Right ventricle myocardium superior (tissue), 1 donor: ENCODE data around the gene IQSEC3. TPM values are rescaled to one million over a fixed set of nuclear protein-coding genes. Genes with fewer than 3 reads are reported as not detected.
"Not testable (repeated sequence)": the region's sequence is repeated elsewhere in the genome, so short reads cannot be mapped to it uniquely, and the experiment has no call there.

Experiments
- ATAC-seq: fragments of 200-7000 bp; cut with Tn5 transposase; one replicate; pipeline ENCODE4 v1.9.1; 2020; ENCODE audit warnings: mild to moderate bottlenecking; ENCODE audit not compliant: poor library complexity
- DNase-seq: peaks from one replicate; pipeline ENCODE4 v3.0.0-alpha.2; 2020
- intact Hi-C: fragments of 100-400 bp; cut with DNase I; formaldehyde crosslinking; loops from one replicate; pipeline ENCODE4 v1.11.2; 2022
- total RNA-seq: library from RNA; stranded (reverse); fragmentation: NEBNext Ultra II Directional; extraction: Animal tissue kit (Norgen Biotek cat#: 25700); gene quantifications from one replicate; pipeline ENCODE4 v1.2.1, GENCODE V29; 2021
- donor health status: DM: no; HTN: yes; CAD: no; lungs with severe emphysema.

The IQSEC3 gene
- total RNA-seq, 1 donor from 2014 or later = 1.5 TPM

- intact Hi-C loops = no loop called here
- no peak for DNase-seq
- no peak for ATAC-seq
These were observed 113.3 kb downstream of the IQSEC3 start for GRCh38 chr12:179885-180284.

- intact Hi-C loops = no loop called here
- ATAC-seq (peak; percentile 43), DNase-seq (no peak)
These were observed 113.9 kb downstream of the IQSEC3 start for GRCh38 chr12:180445-180844.

GRCh38 chr12:181921-182320, 115.4 kb downstream of the IQSEC3 start:
- intact Hi-C loops = no loop called here
- ATAC-seq (peak; percentile 8), DNase-seq (no peak)

- intact Hi-C loops = no loop called here
- DNase-seq (no peak), ATAC-seq (peak; percentile 14)
These were observed 115.9 kb downstream of the IQSEC3 start for GRCh38 chr12:182381-182892.

- intact Hi-C loops = no loop called here
- ATAC-seq (no peak), DNase-seq (no peak)
These were observed 118.4 kb downstream of the IQSEC3 start for GRCh38 chr12:184811-185575.

GRCh38 chr12:185576-185955, 119.0 kb downstream of the IQSEC3 start:
- intact Hi-C loops = no loop called here
- DNase-seq (no peak), ATAC-seq (no peak)

DNA sequence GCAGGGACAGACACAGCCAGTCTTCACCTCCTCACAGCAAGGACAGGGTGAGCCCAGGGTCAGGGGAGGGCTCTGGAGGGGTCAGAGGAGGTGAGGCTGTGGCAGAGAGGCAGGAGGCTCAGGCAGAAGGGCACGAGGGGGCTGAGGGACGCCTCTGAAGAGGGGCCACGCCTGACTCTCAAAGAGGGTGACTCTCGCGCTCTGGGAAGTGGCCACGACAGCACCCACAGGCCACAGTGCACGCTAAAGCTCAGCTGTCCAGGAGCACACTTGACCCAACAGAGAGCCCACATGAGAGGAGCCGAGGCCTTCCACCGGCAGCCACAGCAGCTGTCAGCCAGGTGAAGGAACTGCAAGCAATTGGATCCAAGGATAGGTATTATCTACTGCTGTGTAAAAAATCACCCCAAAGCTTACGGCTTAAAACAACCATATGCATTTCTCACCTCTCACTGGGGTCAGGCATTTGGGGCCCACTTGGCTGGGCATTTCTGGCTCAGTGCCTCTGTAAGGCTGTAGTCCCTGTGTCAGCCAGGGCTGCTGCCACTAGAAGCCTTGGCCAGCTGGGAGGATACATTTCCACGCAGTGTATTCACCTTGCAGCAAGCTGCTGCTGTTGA, 119.5 kb downstream of the IQSEC3 start:
- DNase-seq = no peak
- intact Hi-C loops = no loop called here
- no peak for ATAC-seq

DNA sequence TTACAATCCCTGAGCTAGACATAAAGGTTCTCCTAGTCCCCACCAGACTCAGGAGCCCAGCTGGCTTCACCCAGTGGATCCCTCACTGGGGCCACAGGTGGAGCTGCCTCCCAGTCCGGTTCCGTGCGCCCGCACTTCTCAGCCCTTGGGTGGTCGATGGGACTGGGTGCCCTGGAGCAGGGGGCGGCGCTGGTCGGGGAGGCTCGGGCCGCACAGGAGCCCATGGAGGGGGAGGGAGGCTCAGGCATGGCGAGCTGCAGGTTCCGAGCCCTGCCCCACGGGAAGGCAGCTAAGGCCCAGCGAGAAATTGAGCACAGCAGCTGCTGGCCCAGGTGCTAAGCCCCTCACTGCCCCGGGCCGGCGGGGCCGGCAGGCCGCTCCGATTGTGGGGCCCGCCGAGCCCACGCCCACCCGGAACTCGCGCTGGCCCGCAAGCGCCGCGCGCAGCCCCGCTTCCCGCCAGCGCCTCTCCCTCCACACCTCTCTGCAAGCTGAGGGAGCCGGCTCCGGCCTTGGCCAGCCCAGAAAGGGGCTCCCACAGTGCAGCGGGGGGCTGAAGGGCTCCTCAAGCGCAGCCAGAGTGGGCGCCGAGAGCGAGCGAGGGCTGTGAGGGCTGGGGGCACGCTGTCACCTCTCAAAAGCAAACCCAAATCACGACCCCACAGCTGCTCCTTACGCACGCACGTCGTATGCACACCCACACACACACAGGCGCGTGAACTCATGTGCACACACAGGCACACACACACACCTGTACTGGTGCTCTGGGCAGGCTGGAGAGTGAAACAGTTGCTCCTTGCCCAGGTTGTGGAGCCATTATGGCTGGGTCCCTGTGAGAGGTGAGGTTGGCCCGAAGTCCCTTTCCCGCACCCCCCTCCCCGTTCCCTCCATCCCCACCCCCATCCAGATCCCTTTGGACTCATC, 121.7 kb downstream of the IQSEC3 start:
- peak; percentile 5 for ATAC-seq
- intact Hi-C loops, DNase-seq: not testable (repeated sequence)

DNA sequence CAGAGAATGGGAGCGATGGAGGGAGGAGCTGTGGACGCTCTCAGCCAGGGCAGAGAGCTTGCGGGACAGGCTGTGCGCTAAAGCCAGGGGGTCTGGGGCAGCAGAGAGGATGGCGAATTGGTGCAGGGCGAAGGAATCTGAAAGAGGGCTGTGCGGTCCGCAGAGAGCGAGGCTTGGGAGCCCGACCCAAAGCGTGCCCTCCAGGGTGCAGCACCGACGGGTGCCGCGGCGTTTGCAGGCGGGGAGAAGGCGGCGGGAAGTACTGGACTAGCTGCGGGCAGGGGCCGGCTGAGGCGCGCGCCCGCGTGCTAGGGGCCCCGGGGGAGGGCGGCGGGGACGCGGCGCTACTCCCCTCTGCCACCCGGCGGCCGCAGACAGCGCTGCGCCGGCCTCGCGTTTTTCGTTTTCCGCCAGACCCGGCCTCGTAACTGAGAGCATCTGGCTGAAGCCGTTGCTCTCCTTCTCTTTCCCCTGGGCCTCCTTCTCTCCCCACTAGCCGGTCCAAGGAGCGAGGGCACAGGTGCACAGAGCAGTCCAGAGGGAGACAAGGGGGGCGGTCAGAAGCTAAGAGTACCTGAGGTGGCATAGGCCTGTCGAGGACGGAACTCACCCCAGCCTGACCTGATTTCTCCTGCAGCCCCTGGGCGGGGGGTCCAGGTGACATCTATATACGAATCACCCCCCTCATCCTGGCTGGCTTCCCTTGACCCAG, 122.5 kb downstream of the IQSEC3 start:
- peak; percentile 94 for ATAC-seq
- DNase-seq = peak; percentile 69
- intact Hi-C loops = no loop called here

- DNase-seq (no peak), ATAC-seq (no peak)
These were observed 123.0 kb downstream of the IQSEC3 start for GRCh38 chr12:189622-189962.

DNA sequence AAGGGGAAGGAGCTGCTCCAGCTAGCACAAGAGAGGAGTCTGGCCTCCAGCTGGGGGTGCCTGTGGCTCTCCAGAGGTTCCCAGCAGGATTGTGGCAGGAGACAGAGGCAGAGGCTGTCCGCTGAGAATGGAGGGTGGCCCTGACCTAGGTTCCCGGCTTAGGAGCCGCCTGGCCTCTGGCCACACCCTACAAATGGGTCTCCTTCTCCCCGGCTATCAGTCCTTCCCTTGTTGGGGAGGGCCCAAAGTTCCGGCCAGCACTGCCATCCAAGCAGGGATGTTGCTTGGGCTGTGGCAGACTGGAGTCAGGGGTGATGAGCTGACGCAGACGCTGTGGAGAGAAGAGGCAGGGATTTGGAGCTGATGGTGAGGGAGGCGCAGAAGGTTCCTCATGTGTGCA, 124.3 kb downstream of the IQSEC3 start:
- intact Hi-C loops = no loop called here
- no peak for ATAC-seq
- no peak for DNase-seq

More at GRCh38 chr12:189622-189962, 123.0 kb downstream of the IQSEC3 start:
- intact Hi-C loops = no loop called here

DNA sequence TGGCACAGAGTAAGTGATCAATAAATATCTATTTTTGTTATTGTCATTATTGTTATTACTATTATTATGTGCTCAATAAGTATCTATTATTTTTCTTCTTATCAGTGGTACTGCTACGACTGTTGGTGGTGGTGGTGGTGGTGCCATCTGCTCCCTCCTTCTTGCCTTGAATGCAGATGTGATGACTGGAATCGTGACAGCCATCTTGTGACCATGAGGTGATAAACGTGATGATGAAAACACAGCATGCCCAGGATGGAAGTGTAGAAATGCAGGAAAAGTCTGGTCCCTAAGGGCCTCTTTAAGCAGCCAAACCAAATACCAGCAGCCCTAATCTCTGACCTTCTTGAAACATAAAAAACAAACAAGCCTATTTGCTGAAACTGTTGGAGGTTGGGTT, 125.0 kb downstream of the IQSEC3 start:
- ATAC-seq (no peak), DNase-seq (no peak)
- intact Hi-C loops = no loop called here

DNA sequence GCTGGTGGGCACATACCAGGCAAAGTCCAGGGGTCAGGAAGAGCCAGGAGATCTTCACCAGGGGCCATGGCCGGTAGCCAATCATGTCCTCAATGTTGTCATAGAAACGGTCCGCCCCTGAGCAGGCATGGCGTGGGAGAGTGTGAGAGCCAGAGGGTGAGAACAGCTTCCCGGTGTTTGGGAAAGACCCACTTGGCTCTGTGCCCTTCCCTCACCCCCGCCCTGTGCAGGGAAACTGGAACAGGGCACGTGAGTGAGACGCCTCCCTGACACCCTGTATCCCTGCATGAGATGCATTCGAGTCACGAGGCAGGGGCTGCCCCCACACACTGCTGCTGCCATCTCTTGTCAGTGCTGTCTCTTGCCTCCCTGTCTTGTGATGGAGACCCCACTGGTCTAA, 126.7 kb downstream of the IQSEC3 start:
- ATAC-seq = no peak
- no peak for DNase-seq
- intact Hi-C loops = no loop called here

DNA sequence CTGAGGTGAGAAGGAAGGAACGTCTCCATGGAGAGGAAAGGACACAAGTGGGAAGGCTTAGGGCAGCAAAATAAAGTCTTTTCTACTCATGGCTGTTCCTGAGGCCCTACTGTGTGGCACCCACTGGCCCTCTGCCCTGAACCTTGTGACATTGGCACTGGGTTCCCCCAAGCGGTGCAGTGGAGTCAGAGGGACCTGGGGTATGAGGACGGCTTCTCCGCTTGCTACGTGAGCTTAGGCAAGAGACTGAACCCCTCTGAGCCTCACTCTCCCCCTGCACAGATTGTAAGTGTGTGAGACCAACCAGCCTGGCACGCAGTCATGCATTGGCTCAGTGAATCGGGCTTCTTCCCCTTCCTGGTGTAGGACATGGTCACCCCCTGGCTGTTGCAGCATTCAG, 127.7 kb downstream of the IQSEC3 start:
- ATAC-seq (no peak), DNase-seq (no peak)
- intact Hi-C loops = no loop called here

DNA sequence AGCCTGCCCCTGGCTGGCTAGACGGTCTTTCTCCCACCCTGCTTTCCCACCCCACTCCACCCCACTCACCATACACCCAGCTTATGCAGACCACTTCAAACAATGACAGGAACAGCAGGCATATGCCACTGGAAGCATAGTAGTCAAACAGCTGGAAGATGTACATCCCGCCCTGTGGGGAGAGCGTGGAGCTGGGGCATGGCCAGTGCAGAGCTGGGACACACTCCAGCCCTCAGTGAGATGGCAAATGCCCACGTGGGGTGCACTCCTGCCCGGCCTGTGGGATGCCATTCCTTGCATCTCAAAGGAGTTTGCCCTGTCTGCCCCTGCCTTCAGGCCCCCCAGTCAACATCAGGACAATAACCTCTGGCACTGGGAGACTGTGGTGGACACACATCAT, 128.6 kb downstream of the IQSEC3 start:
- intact Hi-C loops = no loop called here
- DNase-seq (no peak), ATAC-seq (no peak)

GRCh38 chr12:195951-196350, 129.4 kb downstream of the IQSEC3 start:
- no peak for DNase-seq
- intact Hi-C loops = no loop called here
- no peak for ATAC-seq

DNA sequence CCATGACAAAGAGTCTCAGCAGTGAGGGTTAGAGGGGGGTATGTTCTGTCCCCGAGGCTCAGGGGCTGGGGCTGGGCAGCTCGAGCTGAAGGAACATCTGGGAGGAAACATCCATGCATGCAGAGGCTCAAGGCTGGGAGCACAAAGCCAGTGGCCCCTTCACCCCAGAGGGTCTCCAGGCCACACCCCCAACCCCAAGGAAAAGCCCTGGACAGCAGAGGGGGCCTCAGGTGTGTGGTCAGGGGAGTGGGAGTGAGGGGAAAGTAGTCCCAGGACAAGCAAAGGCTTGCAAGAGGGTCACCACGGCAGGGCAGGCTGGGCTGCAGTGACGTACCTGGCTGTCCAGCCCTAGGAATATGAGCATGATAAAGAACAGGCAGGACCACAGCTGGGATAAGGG, 129.9 kb downstream of the IQSEC3 start:
- ATAC-seq (no peak), DNase-seq (no peak)
- intact Hi-C loops = no loop called here

DNA sequence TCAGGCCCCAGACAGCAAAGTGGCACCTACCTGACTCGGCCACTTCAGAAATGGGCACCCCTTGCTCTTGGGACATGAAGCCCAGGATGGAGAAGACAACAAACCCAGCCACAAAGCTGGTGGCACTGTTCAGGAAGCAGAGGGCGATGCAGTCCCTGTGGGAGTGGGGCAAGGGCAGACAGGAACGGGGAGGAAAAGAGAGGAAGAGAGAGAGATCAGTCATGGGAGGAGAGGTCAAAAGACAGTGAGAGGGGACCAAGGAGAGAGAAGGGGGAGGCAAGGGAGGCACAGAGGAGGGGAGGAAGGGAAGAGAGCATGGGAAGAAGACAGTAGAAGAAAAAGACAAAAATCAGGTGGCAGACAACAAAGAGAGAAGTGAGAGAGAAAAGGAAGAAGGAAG, 130.8 kb downstream of the IQSEC3 start:
- DNase-seq (no peak), ATAC-seq (no peak)
- intact Hi-C loops = no loop called here
